Activated naive CD4-positive, alpha-beta T cell treated with anti-CD3 and anti-CD28 coated beads for 36 hours (primary cell): ENCODE results near the gene CAP1. TPM values are rescaled to one million over a fixed set of nuclear protein-coding genes. Genes with fewer than 3 reads are reported as not detected.
"Not testable (repeated sequence)": the region's sequence is repeated elsewhere in the genome, so short reads cannot be mapped to it uniquely, and the experiment has no call there.

ENCODE experiments used
- CTCF ChIA-PET: fragments of 350-600 bp; sonication (Branson Sonifier 250); formaldehyde crosslinking; loops from one replicate; lab custom pipeline; 2021; ENCODE audit warnings: antibody characterized with exemption; lab: Charles Lee
- DNase-seq: peaks from one replicate; pipeline ENCODE4 v3.0.0-alpha.2; 2020
- H3K27ac Mint-ChIP-seq: one replicate; pipeline ENCODE4 v1.8.0; 2021; ENCODE audit warnings: mild to moderate bottlenecking, mixed read lengths
- H3K27me3 Mint-ChIP-seq: one replicate; pipeline ENCODE4 v1.8.0; 2021; ENCODE audit warnings: low read depth, mixed read lengths
- H3K36me3 Mint-ChIP-seq: one replicate; pipeline ENCODE4 v1.8.0; 2021; ENCODE audit warnings: low read depth, mixed read lengths
- H3K4me1 Mint-ChIP-seq: one replicate; pipeline ENCODE4 v1.8.0; 2021; ENCODE audit warnings: low read depth, mixed read lengths
- H3K4me3 Mint-ChIP-seq: one replicate; pipeline ENCODE4 v1.8.0; 2021; ENCODE audit warnings: mild to moderate bottlenecking, moderate library complexity, mixed read lengths
- H3K9me3 Mint-ChIP-seq: one replicate; pipeline ENCODE4 v1.8.0; 2021; ENCODE audit warnings: mixed read lengths
- intact Hi-C: fragments of 100-400 bp; cut with micrococcal nuclease; formaldehyde crosslinking; loops from one replicate; pipeline ENCODE4 v1.15.1; 2023
- total RNA-seq, 2 experiments: library from RNA; stranded (reverse); gene quantifications; one replicate each; pipeline ENCODE4 v1.2.3, GENCODE V29; 2021

The CAP1 gene
- total RNA-seq, 2 experiments from 2014 or later, result 522 to 525 TPM

DNA sequence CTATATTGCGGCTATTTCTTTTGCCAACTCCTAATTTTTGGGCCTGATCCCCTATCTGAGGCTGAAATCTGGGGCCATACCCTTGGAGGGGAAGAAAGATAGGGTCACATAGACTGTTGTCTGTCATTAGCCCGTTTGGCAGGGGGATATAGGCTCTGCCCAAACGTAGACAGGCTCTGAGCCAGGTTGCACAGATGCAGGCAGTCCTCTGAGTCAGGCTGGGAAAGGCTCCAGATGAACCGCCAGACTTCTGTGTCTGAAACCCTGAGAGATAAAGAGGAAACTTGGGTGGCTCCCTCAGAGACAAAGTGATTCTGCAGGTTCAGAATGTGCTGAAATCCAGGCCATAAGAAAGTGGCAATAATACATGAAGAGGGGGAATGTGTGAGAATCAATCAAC, 4.0 kb upstream of the CAP1 start:
- Mint-ChIP-seq H3K4me3 (no peak overlapping the region), H3K27ac (no peak overlapping the region), H3K36me3 (peaks cover 9% of the 10 kb centered on the region), H3K4me1 (peaks cover 43% of the 10 kb centered on the region), H3K27me3 (no peaks in the 10 kb centered on the region), H3K9me3 (no peaks in the 10 kb centered on the region)
- no peak for DNase-seq
- intact Hi-C loops, result no loop called here
- CTCF ChIA-PET, result interaction anchor here (1.4 kb wide), 1 partner anchor 279 kb away, joined by 3 read pairs; no protein-coding TSS in a partner anchor

DNA sequence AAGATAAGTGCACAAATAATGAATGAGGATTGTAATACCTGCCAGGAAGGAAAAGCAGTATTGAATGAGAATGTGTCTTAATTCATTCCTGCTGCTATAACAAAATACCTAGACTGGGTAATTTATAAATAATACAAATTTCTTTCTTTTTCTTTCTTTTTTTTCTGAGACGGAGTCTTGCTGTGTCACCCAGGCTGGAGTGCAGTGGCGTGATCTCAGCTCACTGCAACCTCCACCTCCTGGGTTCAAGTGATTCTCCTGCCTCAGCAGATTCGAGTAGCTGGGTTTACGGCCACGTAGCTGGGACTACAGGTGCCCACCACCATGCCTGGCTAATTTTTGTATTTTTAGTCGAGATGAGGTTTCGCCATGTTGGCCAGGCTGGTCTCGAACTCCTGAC, 3.3 kb upstream of the CAP1 start:
- H3K27ac Mint-ChIP-seq, H3K27me3 Mint-ChIP-seq, CTCF ChIA-PET, DNase-seq, H3K9me3 Mint-ChIP-seq, H3K4me3 Mint-ChIP-seq, intact Hi-C loops: not testable (repeated sequence)
- H3K4me1 Mint-ChIP-seq, result peaks cover 46% of the 10 kb centered on the region
- peaks cover 13% of the 10 kb centered on the region for H3K36me3 Mint-ChIP-seq

DNA sequence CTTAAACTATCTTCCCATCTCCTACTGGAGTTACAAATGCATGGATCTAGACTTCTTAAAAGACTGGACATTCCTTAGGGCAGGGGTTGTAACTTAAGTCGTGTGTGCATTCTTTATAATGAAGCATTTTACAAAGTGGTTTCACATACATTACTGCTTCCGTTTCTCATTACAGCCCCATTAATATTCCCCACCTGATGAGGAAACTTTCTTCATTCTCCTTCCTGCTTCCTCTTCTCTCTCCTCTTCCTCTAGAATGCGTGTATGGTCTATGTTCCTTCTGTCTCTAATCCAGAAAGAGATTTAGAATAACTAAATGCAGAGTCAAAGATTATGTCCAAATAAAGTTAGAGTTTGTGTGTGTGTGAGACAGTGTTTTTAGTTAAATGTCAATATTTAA, 1.8 kb upstream of the CAP1 start:
- H3K9me3 Mint-ChIP-seq, result no peaks in the 10 kb centered on the region
- intact Hi-C loops, result no loop called here

DNA sequence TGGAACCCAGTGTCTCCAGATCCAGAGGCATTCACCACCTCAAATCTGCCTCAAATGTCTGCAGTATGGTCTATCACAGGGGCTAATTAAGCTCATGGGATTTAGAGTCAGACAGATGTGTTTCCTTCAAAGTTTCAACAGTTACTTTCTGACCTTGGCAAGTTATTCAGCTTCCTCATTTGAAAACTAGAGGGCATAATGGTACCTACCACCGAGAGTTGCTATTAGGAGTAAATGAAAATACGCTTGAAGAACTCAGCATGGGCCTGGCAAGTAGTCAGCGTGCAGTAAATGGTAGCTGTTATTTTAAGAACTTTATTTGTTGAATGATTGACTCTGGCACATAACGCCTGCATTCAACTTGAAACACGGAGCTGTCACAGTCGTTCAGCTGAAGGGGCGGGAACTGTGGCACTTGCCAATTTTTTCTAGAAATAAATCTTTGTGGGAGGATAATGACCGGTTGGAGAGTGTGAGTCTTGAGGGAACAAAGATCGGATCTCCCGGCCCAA, 1.2 kb upstream of the CAP1 start:
- intact Hi-C loops, result no loop called here
- H3K27me3 Mint-ChIP-seq, result no peaks in the 10 kb centered on the region
- CTCF ChIA-PET, result interaction anchor here (0.6 to 1.8 kb wide), 6 partner anchors 9 to 299 kb away, joined by 3 to 4 read pairs (median 4); no protein-coding TSS in a partner anchor

More for the DNA sequence above, 1.8 kb upstream of the CAP1 start:
- peaks cover 20% of the 10 kb centered on the region for H3K36me3 Mint-ChIP-seq
- H3K27me3 Mint-ChIP-seq, result no peaks in the 10 kb centered on the region
- CTCF ChIA-PET, result interaction anchor here (0.6 to 1.7 kb wide), 5 partner anchors 8 to 167 kb away, joined by 3 to 4 read pairs (median 3); no protein-coding TSS in a partner anchor
- no peak for DNase-seq
- H3K27ac Mint-ChIP-seq, result peak overlapping the region; percentile 98
- peak overlapping the region; percentile 14 for H3K4me3 Mint-ChIP-seq
- H3K4me1 Mint-ChIP-seq, result peaks cover 57% of the 10 kb centered on the region

DNA sequence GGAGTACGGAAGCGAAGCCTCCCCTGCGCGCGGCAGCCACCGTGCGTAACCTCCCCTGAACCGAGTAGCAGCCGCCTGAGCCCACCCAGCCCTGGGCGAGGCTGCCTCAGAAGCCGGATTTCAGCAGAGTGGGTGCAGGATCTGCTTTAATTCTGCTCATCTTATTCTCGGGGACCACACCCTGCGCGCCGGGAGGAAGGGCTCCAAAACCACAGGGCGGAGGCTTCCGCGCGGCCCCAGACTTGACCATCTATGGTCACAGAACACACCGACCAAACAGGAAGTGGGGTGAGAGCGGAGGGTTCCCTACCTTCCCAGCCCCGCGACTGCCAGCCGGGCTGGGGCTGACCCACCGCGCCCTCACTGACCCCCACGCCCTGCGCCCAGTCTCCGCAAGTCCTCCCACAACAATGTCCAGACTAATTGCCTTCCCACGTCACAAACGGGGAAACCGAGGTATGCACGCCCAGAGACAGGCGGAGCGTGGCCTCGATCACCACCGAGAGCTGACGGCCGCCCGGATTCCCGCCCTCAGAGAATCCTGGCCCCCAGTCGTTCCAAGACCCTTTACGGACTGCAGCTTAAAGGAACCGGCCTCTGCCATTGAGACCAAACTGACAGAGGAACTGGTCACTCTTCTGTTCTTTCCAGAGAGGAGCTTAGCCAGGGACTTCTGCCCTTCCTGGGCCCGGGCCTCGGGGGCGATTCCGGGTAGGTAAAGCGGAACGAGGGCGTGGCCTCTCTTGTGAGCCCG, 595 bp upstream of the CAP1 start:
- Mint-ChIP-seq H3K4me3 (peak overlapping the region; percentile 87), H3K4me1 (peaks cover 56% of the 10 kb centered on the region), H3K9me3 (no peaks in the 10 kb centered on the region), H3K27ac (peak overlapping the region; percentile 98), H3K36me3 (peaks cover 30% of the 10 kb centered on the region), H3K27me3 (no peaks in the 10 kb centered on the region)
- CTCF ChIA-PET, result interaction anchor here (0.6 to 1.8 kb wide), 5 partner anchors 9 to 299 kb away, joined by 3 to 6 read pairs (median 4); no protein-coding TSS in a partner anchor
- intact Hi-C loops, result loop anchor here (1.0 to 5.0 kb wide), 6 partner anchors 9 to 652 kb away; partner anchors contain the start of genes NFYC, TRIT1 and ZMPSTE24
- DNase-seq, result peak; percentile 80

More for the DNA sequence above, 1.2 kb upstream of the CAP1 start:
- Mint-ChIP-seq H3K4me1 (peaks cover 58% of the 10 kb centered on the region), H3K9me3 (no peaks in the 10 kb centered on the region), H3K36me3 (peaks cover 26% of the 10 kb centered on the region), H3K4me3 (peak overlapping the region; percentile 87), H3K27ac (peak overlapping the region; percentile 98)
- DNase-seq, result peak; percentile 59

DNA sequence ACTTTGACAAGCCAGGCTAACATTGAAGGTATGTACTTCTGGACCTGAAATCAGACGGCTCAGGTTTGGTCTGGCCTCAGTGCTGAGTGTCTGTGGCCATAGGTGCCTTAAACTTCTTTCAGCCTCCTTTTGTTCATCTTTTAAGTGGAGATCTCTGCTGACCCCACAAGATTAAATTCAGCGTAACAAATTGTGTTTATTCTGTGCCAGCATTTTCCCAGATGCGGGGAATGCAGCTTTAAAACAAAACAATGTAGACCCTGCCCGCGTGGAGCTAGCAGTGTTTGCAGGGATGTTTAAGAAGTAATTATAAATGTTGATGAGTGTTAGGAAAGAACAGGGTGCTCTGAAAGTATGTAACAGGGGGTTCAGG, 923 bp downstream of the CAP1 start:
- no peak for DNase-seq
- Mint-ChIP-seq H3K4me3 (peak overlapping the region; percentile 87), H3K27ac (peak overlapping the region; percentile 98), H3K36me3 (peaks cover 41% of the 10 kb centered on the region), H3K27me3 (no peaks in the 10 kb centered on the region), H3K4me1 (peaks cover 63% of the 10 kb centered on the region), H3K9me3 (no peaks in the 10 kb centered on the region)
- CTCF ChIA-PET, result interaction anchor here (0.7 kb wide), 1 partner anchor 9 kb away, joined by 3 read pairs; no protein-coding TSS in a partner anchor
- intact Hi-C loops, result loop anchor here (2.0 to 5.0 kb wide), 4 partner anchors 17 to 651 kb away; partner anchors contain the start of genes NFYC and ZMPSTE24

DNA sequence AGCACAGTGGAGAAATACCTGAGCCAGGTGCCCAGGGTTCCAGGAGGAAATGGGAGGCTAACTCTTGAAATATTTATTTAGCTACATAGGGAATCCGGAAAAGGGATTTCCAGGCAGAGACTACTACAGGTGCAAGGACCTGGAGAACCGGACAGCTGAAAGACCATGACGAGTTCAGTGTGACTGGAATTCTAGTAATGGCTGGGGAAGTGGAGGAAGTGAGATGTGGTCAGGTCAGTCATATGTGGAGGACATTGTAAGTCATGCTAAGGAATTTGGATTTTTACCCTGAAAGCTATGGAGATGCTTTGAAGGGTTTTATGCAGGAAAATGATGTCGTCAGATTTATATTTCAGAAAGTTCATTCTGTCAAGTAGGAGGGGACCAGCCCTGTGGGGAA, 1.8 kb downstream of the CAP1 start:
- H3K27me3 Mint-ChIP-seq, result no peaks in the 10 kb centered on the region
- H3K4me3 Mint-ChIP-seq, result peak overlapping the region; percentile 87
- H3K27ac Mint-ChIP-seq, result peak overlapping the region; percentile 79
- intact Hi-C loops, result loop anchor here (5.0 kb wide), 2 partner anchors 35 to 650 kb away; partner anchors contain the start of gene NFYC
- CTCF ChIA-PET, result interaction anchor here (0.9 to 1.2 kb wide), 2 partner anchors 9 to 17 kb away, joined by 3 read pairs; no protein-coding TSS in a partner anchor
- peaks cover 60% of the 10 kb centered on the region for H3K4me1 Mint-ChIP-seq
- no peak for DNase-seq
- peaks cover 41% of the 10 kb centered on the region for H3K36me3 Mint-ChIP-seq
- no peaks in the 10 kb centered on the region for H3K9me3 Mint-ChIP-seq

DNA sequence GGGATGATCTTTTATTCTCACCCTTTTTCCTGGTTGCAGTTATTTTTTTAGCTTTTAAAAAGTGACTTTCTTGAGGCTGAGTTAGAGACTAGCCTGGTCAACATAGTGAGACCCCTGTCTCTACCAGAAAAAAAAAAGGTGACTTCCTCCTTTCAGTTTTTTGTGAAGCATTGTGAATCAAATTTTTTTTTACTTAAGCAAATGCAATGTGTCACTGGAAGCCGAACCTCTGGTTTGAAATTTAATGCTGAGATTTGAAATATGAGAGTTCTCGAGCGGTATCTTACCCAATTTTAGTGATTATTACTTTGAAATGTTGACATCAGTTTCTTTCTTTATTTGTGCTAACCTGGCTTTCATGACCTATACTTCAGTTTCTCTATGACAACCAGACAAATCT, 3.6 kb downstream of the CAP1 start:
- Mint-ChIP-seq H3K4me1 (peaks cover 69% of the 10 kb centered on the region), H3K4me3 (peak overlapping the region; percentile 62), H3K36me3 (peaks cover 52% of the 10 kb centered on the region), H3K27me3 (no peaks in the 10 kb centered on the region), H3K9me3 (no peaks in the 10 kb centered on the region), H3K27ac (peak overlapping the region; percentile 87)
- intact Hi-C loops, result loop anchor here (5.0 kb wide), 2 partner anchors 33 to 648 kb away; partner anchors contain the start of gene NFYC
- CTCF ChIA-PET, result interaction anchor here (0.9 to 1.0 kb wide), 2 partner anchors 15 to 18 kb away, joined by 5 to 11 read pairs; no protein-coding TSS in a partner anchor
- no peak for DNase-seq

DNA sequence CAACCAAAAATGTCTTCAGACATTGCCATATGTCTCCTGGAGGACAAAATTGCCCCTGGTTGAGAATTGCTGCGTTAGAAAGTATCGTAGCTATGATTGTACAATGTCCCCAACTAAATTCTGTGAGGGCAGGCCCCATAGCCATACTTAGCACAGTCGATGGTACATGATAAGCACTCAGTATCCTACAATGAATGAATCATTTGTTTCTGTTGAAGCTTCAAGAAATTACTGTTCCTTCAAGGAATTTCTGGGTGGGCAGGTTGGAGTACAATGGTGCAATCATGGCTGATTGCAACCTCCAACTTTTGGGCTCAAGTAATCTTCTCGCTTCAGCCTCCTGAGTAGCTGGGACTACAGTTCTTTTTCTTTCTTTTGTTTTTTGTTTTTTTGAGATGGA, 4.7 kb downstream of the CAP1 start:
- no peak for DNase-seq
- H3K4me3 Mint-ChIP-seq, result peak overlapping the region; percentile 44
- peaks cover 75% of the 10 kb centered on the region for H3K4me1 Mint-ChIP-seq
- H3K27ac Mint-ChIP-seq, result peak overlapping the region; percentile 86
- CTCF ChIA-PET, result interaction anchor here (1.0 kb wide), 2 partner anchors 12 to 33 kb away, joined by 3 to 6 read pairs; no protein-coding TSS in a partner anchor
- H3K36me3 Mint-ChIP-seq, result peaks cover 56% of the 10 kb centered on the region
- intact Hi-C loops, result loop anchor here (5.0 kb wide), 2 partner anchors 117 to 197 kb away; partner anchors contain the start of gene RLF
- no peaks in the 10 kb centered on the region for H3K9me3 Mint-ChIP-seq
- no peaks in the 10 kb centered on the region for H3K27me3 Mint-ChIP-seq

DNA sequence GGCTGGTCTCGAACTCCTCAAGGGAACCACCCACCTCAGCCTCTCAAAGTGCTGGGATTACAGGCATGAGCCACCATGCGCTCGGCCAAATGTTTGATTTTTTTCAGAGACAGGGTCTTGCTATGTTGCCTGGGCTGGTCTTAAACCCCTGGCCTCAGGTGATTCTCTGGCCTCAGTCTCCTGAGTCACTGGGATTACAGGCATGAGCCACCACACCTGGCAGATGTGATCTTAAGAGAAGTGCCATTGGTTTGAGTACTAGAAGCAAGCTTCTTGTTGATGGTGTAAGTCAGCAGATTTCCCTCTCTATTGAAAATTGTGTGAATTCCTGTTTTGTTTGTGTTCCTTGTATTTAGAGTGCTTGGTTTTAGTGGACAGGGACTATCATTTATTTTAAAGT, 5.2 kb downstream of the CAP1 start:
- DNase-seq, result no peak
- H3K4me1 Mint-ChIP-seq, result peaks cover 79% of the 10 kb centered on the region
- no peak overlapping the region for H3K4me3 Mint-ChIP-seq
- H3K27me3 Mint-ChIP-seq, result no peaks in the 10 kb centered on the region
- CTCF ChIA-PET, result interaction anchor here (1.0 kb wide), 1 partner anchor 12 kb away, joined by 6 read pairs; no protein-coding TSS in a partner anchor
- H3K27ac Mint-ChIP-seq, result peak overlapping the region; percentile 86
- intact Hi-C loops, result loop anchor here (5.0 kb wide), 2 partner anchors 117 to 197 kb away; partner anchors contain the start of gene RLF
- H3K36me3 Mint-ChIP-seq, result peaks cover 56% of the 10 kb centered on the region
- H3K9me3 Mint-ChIP-seq, result no peaks in the 10 kb centered on the region

DNA sequence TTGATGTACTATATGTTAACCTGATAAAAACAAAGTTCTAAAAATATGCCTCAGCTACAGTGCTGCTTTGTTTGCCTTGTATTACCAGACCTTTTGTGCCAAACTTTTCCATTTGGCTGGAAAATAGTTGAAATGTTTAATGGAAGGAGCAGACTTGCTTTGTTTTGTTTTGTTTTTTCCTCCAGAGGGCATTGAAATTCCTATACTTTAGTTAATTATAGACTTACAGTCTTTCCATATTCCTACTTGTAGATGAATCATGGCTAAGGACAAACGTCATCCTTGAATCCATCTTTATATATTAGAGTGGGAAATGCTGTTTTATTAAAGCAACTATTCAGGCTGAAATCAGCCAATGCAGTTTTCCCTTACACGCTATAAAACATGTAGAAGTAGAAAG, 6.7 kb downstream of the CAP1 start:
- Mint-ChIP-seq H3K4me3 (peak overlapping the region; percentile 42), H3K9me3 (no peaks in the 10 kb centered on the region), H3K36me3 (peaks cover 52% of the 10 kb centered on the region), H3K27ac (peak overlapping the region; percentile 92), H3K4me1 (peaks cover 85% of the 10 kb centered on the region), H3K27me3 (no peaks in the 10 kb centered on the region)
- DNase-seq, result no peak
- intact Hi-C loops, result loop anchor here (5.0 kb wide), 2 partner anchors 115 to 195 kb away; partner anchors contain the start of gene RLF
- CTCF ChIA-PET, result no interaction called here

DNA sequence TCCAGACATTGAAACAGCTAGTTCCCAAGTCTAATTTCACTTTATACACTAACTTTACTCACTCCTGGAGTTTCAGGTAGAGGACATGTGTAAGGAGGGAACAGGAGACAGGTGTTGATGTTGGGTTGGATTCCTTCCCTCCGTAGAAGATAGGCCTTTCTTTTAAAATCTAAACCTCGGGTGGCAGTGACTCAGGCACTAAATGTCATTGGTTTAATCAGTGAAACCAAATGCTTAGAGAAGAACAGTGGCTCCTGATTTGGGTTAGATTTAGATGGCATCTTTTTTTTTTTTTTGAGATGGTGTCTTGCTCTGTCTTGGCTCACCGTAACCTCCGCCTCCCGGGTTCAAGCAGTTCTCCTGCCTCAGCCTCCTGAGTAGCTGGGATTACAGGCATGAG, 7.2 kb downstream of the CAP1 start:
- peaks cover 83% of the 10 kb centered on the region for H3K4me1 Mint-ChIP-seq
- CTCF ChIA-PET, result no interaction called here
- intact Hi-C loops, result loop anchor here (5.0 kb wide), 2 partner anchors 115 to 195 kb away; partner anchors contain the start of gene RLF
- peak; percentile 32 for DNase-seq
- peak overlapping the region; percentile 92 for H3K27ac Mint-ChIP-seq
- no peaks in the 10 kb centered on the region for H3K9me3 Mint-ChIP-seq
- peak overlapping the region; percentile 42 for H3K4me3 Mint-ChIP-seq
- peaks cover 47% of the 10 kb centered on the region for H3K36me3 Mint-ChIP-seq
- H3K27me3 Mint-ChIP-seq, result no peaks in the 10 kb centered on the region
